ENCODE data around the gene BRSK1. TPM values are rescaled to one million over a fixed set of nuclear protein-coding genes. Genes with fewer than 3 reads are reported as not detected.
A peak's percentile ranks its signal among the peaks of the same experiment; 100 is the strongest.
"Not testable (repeated sequence)": the region's sequence is repeated elsewhere in the genome, so short reads cannot be mapped to it uniquely, and the experiment has no call there.

The BRSK1 gene
- total RNA-seq, 2 donors from 2014 or later: 6.3 to 13.7 TPM

- no peaks in the 10 kb centered on the region for H3K36me3 Mint-ChIP-seq (ENCODE audit: low read depth)
- no peaks in the 10 kb centered on the region for H3K27me3 Mint-ChIP-seq
- peaks cover 5% of the 10 kb centered on the region for H3K4me1 Mint-ChIP-seq
- no peak overlapping the region for H3K4me3 Mint-ChIP-seq
- ATAC-seq (replicated peaks): no peak
- no peaks in the 10 kb centered on the region for H3K9me3 Mint-ChIP-seq
- no peak overlapping the region for H3K27ac Mint-ChIP-seq
These were observed 30.6 kb downstream of the BRSK1 start for GRCh38 chr19:55314396-55314795.

- Mint-ChIP-seq H3K4me3 (no peak overlapping the region), H3K27ac (no peak overlapping the region), H3K36me3 (ENCODE audit: low read depth) (no peaks in the 10 kb centered on the region), H3K27me3 (no peaks in the 10 kb centered on the region), H3K9me3 (no peaks in the 10 kb centered on the region), H3K4me1 (peaks cover 5% of the 10 kb centered on the region)
- ATAC-seq (replicated peaks): no peak
These were observed 32.2 kb downstream of the BRSK1 start for GRCh38 chr19:55315956-55316525.

GRCh38 chr19:55316646-55317045, 32.8 kb downstream of the BRSK1 start:
- Mint-ChIP-seq H3K36me3 (ENCODE audit: low read depth) (no peaks in the 10 kb centered on the region), H3K4me1 (peaks cover 5% of the 10 kb centered on the region), H3K4me3 (no peak overlapping the region), H3K27me3 (no peaks in the 10 kb centered on the region), H3K27ac (no peak overlapping the region), H3K9me3 (no peaks in the 10 kb centered on the region)
- no peak for ATAC-seq (replicated peaks)

- no peaks in the 10 kb centered on the region for H3K9me3 Mint-ChIP-seq
- no peak overlapping the region for H3K4me3 Mint-ChIP-seq
- no peak for ATAC-seq (replicated peaks)
These were observed 36.0 kb downstream of the BRSK1 start for GRCh38 chr19:55319785-55320184.

GRCh38 chr19:55320844-55321419, 37.1 kb downstream of the BRSK1 start:
- Mint-ChIP-seq H3K27ac (no peak overlapping the region), H3K27me3 (peaks cover 3% of the 10 kb centered on the region), H3K4me3 (no peak overlapping the region), H3K36me3 (ENCODE audit: low read depth) (no peaks in the 10 kb centered on the region), H3K9me3 (no peaks in the 10 kb centered on the region), H3K4me1 (no peaks in the 10 kb centered on the region)
- ATAC-seq (replicated peaks): no peak

More at GRCh38 chr19:55319785-55320184, 36.0 kb downstream of the BRSK1 start:
- Mint-ChIP-seq H3K27me3 (peaks cover 3% of the 10 kb centered on the region), H3K36me3 (ENCODE audit: low read depth) (no peaks in the 10 kb centered on the region), H3K27ac (no peak overlapping the region), H3K4me1 (no peaks in the 10 kb centered on the region)

GRCh38 chr19:55321466-55322137, 37.8 kb downstream of the BRSK1 start:
- Mint-ChIP-seq H3K36me3 (ENCODE audit: low read depth) (no peaks in the 10 kb centered on the region), H3K4me1 (no peaks in the 10 kb centered on the region), H3K27ac (peak overlapping the region; percentile 11), H3K4me3 (no peak overlapping the region), H3K27me3 (peaks cover 3% of the 10 kb centered on the region), H3K9me3 (no peaks in the 10 kb centered on the region)
- ATAC-seq (replicated peaks): no peak

GRCh38 chr19:55322204-55322885, 38.5 kb downstream of the BRSK1 start:
- Mint-ChIP-seq H3K9me3 (no peaks in the 10 kb centered on the region), H3K4me3 (no peak overlapping the region), H3K27ac (peak overlapping the region; percentile 38), H3K4me1 (no peaks in the 10 kb centered on the region), H3K36me3 (ENCODE audit: low read depth) (no peaks in the 10 kb centered on the region), H3K27me3 (peaks cover 3% of the 10 kb centered on the region)
- ATAC-seq (replicated peaks): no peak

GRCh38 chr19:55324662-55325061, 40.9 kb downstream of the BRSK1 start:
- peaks cover 6% of the 10 kb centered on the region for H3K27me3 Mint-ChIP-seq
- no peaks in the 10 kb centered on the region for H3K36me3 Mint-ChIP-seq (ENCODE audit: low read depth)
- H3K27ac Mint-ChIP-seq: no peak overlapping the region
- H3K9me3 Mint-ChIP-seq: no peaks in the 10 kb centered on the region
- H3K4me3 Mint-ChIP-seq: no peak overlapping the region
- ATAC-seq (replicated peaks): no peak
- H3K4me1 Mint-ChIP-seq: no peaks in the 10 kb centered on the region

GRCh38 chr19:55325172-55325571, 41.4 kb downstream of the BRSK1 start, which contains the start of gene TMEM150B:
Gene TMEM150B (minus strand): TSS chr19:55325341. CDS start chr19:55321036, 4,305 bp downstream.
- Mint-ChIP-seq H3K36me3 (ENCODE audit: low read depth) (no peaks in the 10 kb centered on the region), H3K27ac (no peak within 1 kb of the TSS), H3K4me3 (no peak within 1 kb of the TSS), H3K27me3 (peaks cover 6% of the 10 kb centered on the region), H3K4me1 (no peaks in the 10 kb centered on the region), H3K9me3 (no peaks in the 10 kb centered on the region)
- ATAC-seq (replicated peaks): no peak

GRCh38 chr19:55328774-55329318, 45.0 kb downstream of the BRSK1 start:
- H3K9me3 Mint-ChIP-seq; H3K36me3 Mint-ChIP-seq (ENCODE audit: low read depth); ATAC-seq (replicated peaks); H3K4me3 Mint-ChIP-seq; H3K27me3 Mint-ChIP-seq; H3K4me1 Mint-ChIP-seq; H3K27ac Mint-ChIP-seq: not testable (repeated sequence)

GRCh38 chr19:55329791-55330190, 46.0 kb downstream of the BRSK1 start:
- H3K4me3 Mint-ChIP-seq; H3K27me3 Mint-ChIP-seq; H3K27ac Mint-ChIP-seq; ATAC-seq (replicated peaks); H3K4me1 Mint-ChIP-seq; H3K36me3 Mint-ChIP-seq (ENCODE audit: low read depth); H3K9me3 Mint-ChIP-seq: not testable (repeated sequence)

GRCh38 chr19:55333870-55334269, 50.1 kb downstream of the BRSK1 start:
- Mint-ChIP-seq H3K4me1 (peaks cover 5% of the 10 kb centered on the region), H3K27ac (no peak overlapping the region), H3K36me3 (ENCODE audit: low read depth) (peaks cover 5% of the 10 kb centered on the region), H3K27me3 (peaks cover 11% of the 10 kb centered on the region), H3K4me3 (no peak overlapping the region), H3K9me3 (no peaks in the 10 kb centered on the region)
- no peak for ATAC-seq (replicated peaks)

- Mint-ChIP-seq H3K27me3 (peaks cover 8% of the 10 kb centered on the region), H3K9me3 (no peaks in the 10 kb centered on the region), H3K4me3 (no peak overlapping the region), H3K36me3 (ENCODE audit: low read depth) (peaks cover 12% of the 10 kb centered on the region), H3K27ac (no peak overlapping the region), H3K4me1 (peaks cover 5% of the 10 kb centered on the region)
- ATAC-seq (replicated peaks): no peak
These were observed 52.3 kb downstream of the BRSK1 start for GRCh38 chr19:55336101-55336500.

GRCh38 chr19:55339105-55339888, 55.5 kb downstream of the BRSK1 start, which contains the start of gene KMT5C:
Gene KMT5C (plus strand): TSS chr19:55339876. CDS start chr19:55341937, 2,061 bp downstream.
- Mint-ChIP-seq H3K9me3 (no peaks in the 10 kb centered on the region), H3K4me1 (peaks cover 10% of the 10 kb centered on the region), H3K36me3 (ENCODE audit: low read depth) (peaks cover 21% of the 10 kb centered on the region), H3K27me3 (peaks cover 3% of the 10 kb centered on the region), H3K27ac (peak within 1 kb of the TSS; percentile 99), H3K4me3 (peak within 1 kb of the TSS; percentile 89)
- ATAC-seq (replicated peaks): peak; percentile 86
